ENCODE data around the gene TSPAN4. TPM values are rescaled to one million over a fixed set of nuclear protein-coding genes. Genes with fewer than 3 reads are reported as not detected.

The TSPAN4 gene
- total RNA-seq, 2 experiments from 2014 or later = 9.4 to 12.1 TPM

GRCh38 chr11:911031-911889 is 68.6 kb downstream of the TSPAN4 start:
- ChIA-PET POLR2A (interaction anchor here (1.2 kb wide), 1 partner anchor 16 kb away, joined by 4 read pairs; no protein-coding TSS in a partner anchor), CTCF (ENCODE audit: unreplicated experiment) (no interaction called here)
- H3K36me3 ChIP-seq (ENCODE audit: insufficient read depth, low read length) = peaks cover 7% of the 10 kb centered on the region
- H3K4me2 ChIP-seq (ENCODE audit: low read length) = peak overlapping the region; percentile 70
- peaks cover 19% of the 10 kb centered on the region for H3K79me2 ChIP-seq (ENCODE audit: insufficient read depth, low read depth, low read length)
- H3K27ac ChIP-seq (ENCODE audit: low read depth, low read length, poor library complexity, severe bottlenecking) = peak overlapping the region; percentile 44
- intact Hi-C loops (cut with micrococcal nuclease; ENCODE audit: unreplicated experiment) = loop anchor here (5.0 kb wide), 1 partner anchor 404 kb away; the partner anchor contains the start of gene RNH1
- peak overlapping the region; percentile 66 for H2AFZ ChIP-seq (ENCODE audit: low read length)
- no peak for DNase-seq (ENCODE audit: low spot score)
- H3K4me3 ChIP-seq (ENCODE audit: low read depth, low read length, poor library complexity, severe bottlenecking) = peak overlapping the region; percentile 88
- H3K4me1 ChIP-seq (ENCODE audit: insufficient read depth, low read length, poor library complexity, severe bottlenecking) = peaks cover 35% of the 10 kb centered on the region
- TF ChIP-seq CTCF (conservative IDR thresholded peaks at IDR 0.05; ENCODE audit: low read length) = no peak
- TF ChIP-seq EZH2phosphoT487 (IDR thresholded peaks at IDR 0.05; ENCODE audit: borderline replicate concordance, low read depth, low read length) = no peak
- H4K20me1 ChIP-seq (ENCODE audit: insufficient read depth, low read length) = no peaks in the 10 kb centered on the region; the same call in 1 of the 2 replicates
- no peaks in the 10 kb centered on the region for H3K9me3 ChIP-seq (ENCODE audit: low read length)
- no peaks in the 10 kb centered on the region for H3K9me2 ChIP-seq (ENCODE audit: insufficient read depth, low read length)
- BruUV-seq (replicated peaks) = no TSS peak

- TF ChIP-seq EZH2phosphoT487 (IDR thresholded peaks at IDR 0.05; ENCODE audit: borderline replicate concordance, low read depth, low read length) (no peak), CTCF (conservative IDR thresholded peaks at IDR 0.05; ENCODE audit: low read length) (no peak)
- BruUV-seq (replicated peaks) = no TSS peak
- ChIA-PET POLR2A (interaction anchor here (1.2 kb wide), 1 partner anchor 15 kb away, joined by 4 read pairs; no protein-coding TSS in a partner anchor), CTCF (ENCODE audit: unreplicated experiment) (no interaction called here)
- intact Hi-C loops (cut with micrococcal nuclease; ENCODE audit: unreplicated experiment) = loop anchor here (5.0 kb wide), 1 partner anchor 405 kb away; the partner anchor contains the start of gene RNH1
- no peak for DNase-seq (ENCODE audit: low spot score)
- H3K9me2 ChIP-seq (ENCODE audit: insufficient read depth, low read length) = no peaks in the 10 kb centered on the region
- peak overlapping the region; percentile 88 for H3K4me3 ChIP-seq (ENCODE audit: low read depth, low read length, poor library complexity, severe bottlenecking)
- peak overlapping the region; percentile 70 for H3K4me2 ChIP-seq (ENCODE audit: low read length)
- no peak overlapping the region for H3K27ac ChIP-seq (ENCODE audit: low read depth, low read length, poor library complexity, severe bottlenecking)
- peaks cover 35% of the 10 kb centered on the region for H3K4me1 ChIP-seq (ENCODE audit: insufficient read depth, low read length, poor library complexity, severe bottlenecking)
- H3K36me3 ChIP-seq (ENCODE audit: insufficient read depth, low read length) = peaks cover 2% of the 10 kb centered on the region; the same call in 1 of the 2 replicates
- H3K79me2 ChIP-seq (ENCODE audit: insufficient read depth, low read depth, low read length) = peaks cover 19% of the 10 kb centered on the region
- H2AFZ ChIP-seq (ENCODE audit: low read length) = peak overlapping the region; percentile 66; the same call in 1 of the 2 replicates
- H3K9me3 ChIP-seq (ENCODE audit: low read length) = no peaks in the 10 kb centered on the region
- no peaks in the 10 kb centered on the region; the same call in 1 of the 2 replicates for H4K20me1 ChIP-seq (ENCODE audit: insufficient read depth, low read length)
Observed at GRCh38 chr11:911890-912219, 69.2 kb downstream of the TSPAN4 start.

Data from OCI-LY7 (cell line).